ENCODE measurements around the gene PIAS4.
A peak's percentile ranks its signal among the peaks of the same experiment; 100 is the strongest.

The PIAS4 gene

DNA sequence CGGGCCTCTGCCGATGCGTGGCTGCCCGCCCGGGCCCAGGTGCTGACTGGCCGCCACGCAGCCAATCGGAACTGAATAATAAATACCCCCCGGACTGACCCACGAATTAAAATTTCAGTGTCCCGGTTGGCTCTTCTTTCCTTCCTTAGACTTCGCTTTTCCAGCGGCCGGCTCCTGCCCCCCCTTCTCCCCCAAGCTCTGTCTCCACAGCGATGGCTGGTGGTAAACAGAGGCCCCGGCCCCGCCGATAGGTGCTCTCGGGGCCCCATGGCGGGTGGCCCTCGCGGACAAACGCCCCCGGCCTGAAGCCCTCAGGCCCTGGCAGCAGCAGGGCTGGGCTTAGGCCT lies 56.6 kb downstream of the PIAS4 start:
- in situ Hi-C loops (cut with HindIII; ENCODE audit: low sequenced_read_pairs), result loop anchor here (10.0 kb wide), 1 partner anchor 141 kb away; no protein-coding TSS in a partner anchor
- H3K4me3 ChIP-seq (ENCODE audit: low read depth, low read length), result peak overlapping the region; percentile 74
- no peak for DNase-seq (ENCODE audit: low read depth)
- TF ChIP-seq, protein P1, sequence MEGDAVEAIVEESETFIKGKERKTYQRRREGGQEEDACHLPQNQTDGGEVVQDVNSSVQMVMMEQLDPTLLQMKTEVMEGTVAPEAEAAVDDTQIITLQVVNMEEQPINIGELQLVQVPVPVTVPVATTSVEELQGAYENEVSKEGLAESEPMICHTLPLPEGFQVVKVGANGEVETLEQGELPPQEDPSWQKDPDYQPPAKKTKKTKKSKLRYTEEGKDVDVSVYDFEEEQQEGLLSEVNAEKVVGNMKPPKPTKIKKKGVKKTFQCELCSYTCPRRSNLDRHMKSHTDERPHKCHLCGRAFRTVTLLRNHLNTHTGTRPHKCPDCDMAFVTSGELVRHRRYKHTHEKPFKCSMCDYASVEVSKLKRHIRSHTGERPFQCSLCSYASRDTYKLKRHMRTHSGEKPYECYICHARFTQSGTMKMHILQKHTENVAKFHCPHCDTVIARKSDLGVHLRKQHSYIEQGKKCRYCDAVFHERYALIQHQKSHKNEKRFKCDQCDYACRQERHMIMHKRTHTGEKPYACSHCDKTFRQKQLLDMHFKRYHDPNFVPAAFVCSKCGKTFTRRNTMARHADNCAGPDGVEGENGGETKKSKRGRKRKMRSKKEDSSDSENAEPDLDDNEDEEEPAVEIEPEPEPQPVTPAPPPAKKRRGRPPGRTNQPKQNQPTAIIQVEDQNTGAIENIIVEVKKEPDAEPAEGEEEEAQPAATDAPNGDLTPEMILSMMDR (IDR thresholded peaks at IDR 0.05; ENCODE audit: low read depth, low read length, missing control alignments), result no peak

DNA sequence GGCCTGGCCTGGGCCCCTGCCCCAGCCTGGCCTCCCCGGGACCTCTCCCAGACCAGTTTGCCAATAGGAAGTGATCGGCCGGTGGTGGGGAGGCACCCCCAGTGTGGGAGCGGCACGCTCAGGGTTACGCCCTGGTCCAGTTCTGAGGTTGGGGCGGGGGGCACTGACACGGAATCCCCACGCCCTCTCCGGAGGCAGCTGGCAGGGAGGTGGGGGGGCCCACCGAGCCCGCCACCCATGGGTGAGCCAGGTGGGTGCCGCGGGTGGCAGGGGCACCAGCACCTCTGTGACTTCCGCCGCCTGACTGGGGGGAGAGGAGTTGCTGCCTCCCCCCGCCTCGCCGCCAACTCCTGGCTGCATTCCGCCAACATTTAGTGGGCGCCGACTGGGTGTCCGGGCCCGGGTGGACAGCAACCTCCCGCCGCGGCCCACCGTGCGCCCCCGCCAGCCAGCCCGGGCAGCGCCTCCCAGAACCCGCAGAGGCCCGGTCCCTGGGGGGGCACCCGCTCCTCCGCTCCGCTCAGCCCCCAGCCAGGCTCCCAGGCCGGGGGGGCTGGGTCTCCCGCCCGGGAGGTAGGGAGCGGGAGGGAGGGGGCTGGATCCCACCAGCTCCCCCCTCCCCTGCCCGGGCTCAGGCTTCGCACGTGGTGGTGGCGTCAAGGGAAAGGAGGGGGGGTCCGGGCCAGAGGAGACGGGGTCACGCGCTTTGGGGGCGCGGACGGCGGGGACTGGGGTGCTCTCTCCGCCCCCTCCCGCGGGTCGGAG lies 57.1 kb downstream of the PIAS4 start:
- in situ Hi-C loops (cut with HindIII; ENCODE audit: low sequenced_read_pairs), result loop anchor here (10.0 kb wide), 1 partner anchor 140 kb away; no protein-coding TSS in a partner anchor
- no peak for DNase-seq (ENCODE audit: low read depth)
- peak overlapping the region; percentile 74 for H3K4me3 ChIP-seq (ENCODE audit: low read depth, low read length)
- TF ChIP-seq, protein P1 (IDR thresholded peaks at IDR 0.05; ENCODE audit: low read depth, low read length, missing control alignments), result no peak

DNA sequence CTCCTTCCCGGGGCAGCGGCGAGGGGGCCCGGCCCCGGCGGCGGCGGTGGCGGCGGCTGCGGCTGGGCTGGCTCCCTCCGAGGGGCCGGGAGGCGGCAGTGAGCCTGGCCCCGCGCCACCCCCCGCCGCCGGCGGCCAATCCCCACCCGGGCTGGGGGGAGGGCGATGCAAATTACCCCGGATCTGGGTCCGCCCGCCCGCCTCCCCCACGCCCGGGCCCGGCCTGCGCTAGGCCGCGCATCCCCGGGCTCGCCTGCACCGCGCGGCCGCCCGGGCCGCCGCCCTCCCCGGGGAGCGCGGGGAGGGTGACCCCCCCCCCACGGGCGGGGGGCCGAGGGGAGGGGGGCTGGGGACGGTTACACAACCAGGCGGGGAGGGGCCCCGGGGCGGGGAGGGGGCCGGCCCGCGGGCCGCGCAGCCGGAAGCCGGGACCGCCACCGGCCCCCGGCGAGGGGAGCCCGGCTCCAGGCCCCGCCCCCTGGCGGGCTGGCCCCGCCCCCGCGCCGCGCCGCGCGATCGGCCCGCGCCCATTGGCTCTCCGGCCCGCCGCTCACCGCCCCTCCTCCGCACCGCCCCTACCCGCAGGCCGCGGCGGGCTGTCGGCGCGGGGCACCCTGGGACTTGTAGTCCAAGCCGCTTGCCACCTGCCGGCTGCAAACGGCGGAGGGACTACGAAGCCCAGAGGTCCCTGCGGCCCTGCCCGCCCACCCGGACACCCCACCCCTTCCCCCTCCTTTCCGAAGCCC lies 58.1 kb downstream of the PIAS4 start:
- H3K4me3 ChIP-seq (ENCODE audit: low read depth, low read length), result peak overlapping the region; percentile 74
- in situ Hi-C loops (cut with HindIII; ENCODE audit: low sequenced_read_pairs), result loop anchor here (10.0 kb wide), 1 partner anchor 139 kb away; no protein-coding TSS in a partner anchor
- TF ChIP-seq, protein P1 (IDR thresholded peaks at IDR 0.05; ENCODE audit: low read depth, low read length, missing control alignments), result no peak
- DNase-seq (ENCODE audit: low read depth), result peak; percentile 92

DNA sequence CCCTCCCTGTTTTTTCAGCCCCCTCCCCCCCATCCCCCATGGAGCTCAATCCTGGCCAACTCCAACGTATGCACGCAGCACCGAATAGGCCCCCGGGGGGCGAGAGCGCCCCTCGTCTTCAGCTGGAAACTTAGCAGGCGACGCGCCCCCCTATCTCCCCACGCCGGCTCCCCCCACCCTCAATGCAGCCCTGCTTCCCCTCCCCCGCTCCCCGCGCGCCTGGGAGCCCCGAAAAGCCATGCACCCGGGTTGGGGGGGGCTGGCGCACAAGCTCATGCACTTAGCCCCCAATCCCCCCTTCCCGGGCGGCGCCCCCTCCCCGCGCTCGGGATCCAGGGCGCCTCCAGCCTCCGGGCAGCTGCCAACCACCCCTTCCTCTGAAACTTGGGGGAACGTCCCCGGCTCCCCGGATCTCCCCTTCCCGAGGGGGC lies 58.7 kb downstream of the PIAS4 start:
- TF ChIP-seq, protein P1 (IDR thresholded peaks at IDR 0.05; ENCODE audit: low read depth, low read length, missing control alignments), result no peak
- in situ Hi-C loops (cut with HindIII; ENCODE audit: low sequenced_read_pairs), result loop anchor here (10.0 kb wide), 1 partner anchor 139 kb away; no protein-coding TSS in a partner anchor
- no peak for DNase-seq (ENCODE audit: low read depth)
- H3K4me3 ChIP-seq (ENCODE audit: low read depth, low read length), result peak overlapping the region; percentile 61

DNA sequence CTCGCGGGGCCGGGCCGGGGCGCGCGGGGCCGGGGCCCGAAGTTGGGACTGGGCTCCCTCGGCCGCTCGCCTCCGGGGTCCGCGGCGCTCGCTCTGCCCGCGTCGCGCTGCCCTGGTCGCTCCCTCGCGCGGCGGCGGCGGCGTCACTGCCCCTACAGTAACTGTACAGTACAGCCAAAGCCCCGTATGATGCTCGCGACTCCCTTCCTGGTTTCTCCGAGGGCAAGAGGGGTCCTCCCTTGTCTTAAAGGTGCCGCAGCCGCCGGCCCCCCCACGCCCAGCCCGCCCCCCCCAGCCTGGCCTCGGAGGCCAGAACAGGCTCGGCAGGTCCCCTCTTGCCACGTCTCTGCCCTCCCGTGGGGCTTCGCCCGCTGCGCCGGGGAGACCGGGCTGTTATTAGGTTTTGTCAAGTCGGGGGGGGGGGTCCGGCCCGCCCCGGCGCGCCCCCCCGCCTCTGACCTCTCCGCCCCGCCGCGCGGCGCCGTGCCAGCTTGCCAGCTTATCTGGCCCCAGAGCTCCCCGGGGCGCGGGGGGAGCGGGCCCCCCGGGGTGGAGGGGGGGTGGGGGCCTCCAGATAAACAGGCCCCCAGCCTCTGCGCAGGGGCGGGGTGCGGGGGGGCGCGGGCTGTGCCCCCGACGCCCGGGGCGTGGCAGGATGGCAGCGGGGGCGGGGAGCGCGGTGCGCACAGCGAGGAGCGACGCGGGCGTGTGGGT lies 59.3 kb downstream of the PIAS4 start, which contains the start of gene ZBTB7A:
ZBTB7A (minus strand) TSS at position 218 of the 714 bp plus-strand sequence. CDS start 11,667 bp downstream, outside the sequence.
- DNase-seq (ENCODE audit: low read depth), result no peak
- in situ Hi-C loops (cut with HindIII; ENCODE audit: low sequenced_read_pairs), result loop anchor here (10.0 kb wide), 1 partner anchor 138 kb away; no protein-coding TSS in a partner anchor

More for the DNA sequence above, 59.3 kb downstream of the PIAS4 start, which contains the start of gene ZBTB7A:
- H3K4me3 ChIP-seq (ENCODE audit: low read depth, low read length), result peak within 1 kb of the TSS; percentile 61
- TF ChIP-seq, protein P1 (IDR thresholded peaks at IDR 0.05; ENCODE audit: low read depth, low read length, missing control alignments), result no peak
